HEK293T (cell line): ENCODE results near the gene VWA1.
A peak's percentile ranks its signal among the peaks of the same experiment; 100 is the strongest.

ENCODE experiments used
- CTCF ChIA-PET: fragments of 350-600 bp; formaldehyde crosslinking; extraction: SDS; loops from one replicate; lab custom pipeline; 2021; ENCODE audit warnings: antibody characterized with exemption, inconsistent platforms; lab: Yijun Ruan, JAX
- POLR2A ChIA-PET: fragments of 350-600 bp; formaldehyde crosslinking; extraction: SDS; loops from one replicate; lab custom pipeline; 2020; ENCODE audit warnings: antibody characterized with exemption, inconsistent platforms; lab: Yijun Ruan, JAX
- DNase-seq: peaks from one replicate; pipeline ENCODE4 v3.0.0; 2012; ENCODE audit warnings: mixed read lengths; ENCODE audit errors: extremely low spot score
- ARNT ChIP-seq: fragments of 450-650 bp; IDR thresholded peaks from 2 replicates; pipeline ENCODE4 v1.6.1; 2017; ENCODE audit warnings: mild to moderate bottlenecking
- BHLHE40 ChIP-seq: fragments of 450-650 bp; IDR thresholded peaks from 2 replicates; pipeline ENCODE4 v1.6.1; 2016; ENCODE audit warnings: mild to moderate bottlenecking, moderate library complexity, borderline replicate concordance
- CTBP1 ChIP-seq: fragments of 450-650 bp; IDR thresholded peaks from 2 replicates; pipeline ENCODE4 v1.6.1; 2016; ENCODE audit warnings: borderline replicate concordance
- ELF4 ChIP-seq: fragments of 450-650 bp; IDR thresholded peaks from 2 replicates; pipeline ENCODE4 v1.6.1; 2017; ENCODE audit warnings: antibody characterized with exemption
- FOXA1 ChIP-seq: fragments of 450-650 bp; IDR thresholded peaks from 2 replicates; pipeline ENCODE4 v1.6.1; 2016; ENCODE audit warnings: mild to moderate bottlenecking
- FOXK2 ChIP-seq: fragments of 450-650 bp; IDR thresholded peaks from 2 replicates; pipeline ENCODE4 v1.6.1; 2016; ENCODE audit warnings: mild to moderate bottlenecking
- FOXM1 ChIP-seq: fragments of 450-650 bp; IDR thresholded peaks from 2 replicates; pipeline ENCODE4 v1.6.1; 2017; ENCODE audit warnings: mild to moderate bottlenecking, borderline replicate concordance
- HDGF ChIP-seq: fragments of 450-650 bp; IDR thresholded peaks from 2 replicates; pipeline ENCODE4 v1.6.1; 2017; ENCODE audit warnings: antibody characterized with exemption, borderline replicate concordance
- L3MBTL2 ChIP-seq: fragments of 450-650 bp; conservative IDR thresholded peaks from 2 replicates; pipeline ENCODE4 v1.6.1; 2016; ENCODE audit warnings: mild to moderate bottlenecking
- LEF1 ChIP-seq: fragments of 450-650 bp; IDR thresholded peaks from 2 replicates; pipeline ENCODE4 v1.6.1; 2017; ENCODE audit warnings: mild to moderate bottlenecking, borderline replicate concordance
- NFRKB ChIP-seq: fragments of 450-650 bp; IDR thresholded peaks from 2 replicates; pipeline ENCODE4 v1.6.1; 2016; ENCODE audit warnings: mild to moderate bottlenecking, moderate library complexity
- PKNOX1 ChIP-seq: fragments of 450-650 bp; IDR thresholded peaks from 2 replicates; pipeline ENCODE4 v1.6.1; 2016
- SP1 ChIP-seq: fragments of 450-650 bp; IDR thresholded peaks from 2 replicates; pipeline ENCODE4 v1.6.1; 2017
- SUZ12 ChIP-seq: fragments of 450-650 bp; IDR thresholded peaks from 2 replicates; pipeline ENCODE4 v1.6.1; 2016; ENCODE audit warnings: mild to moderate bottlenecking
- TARDBP ChIP-seq: fragments of 450-650 bp; IDR thresholded peaks from 2 replicates; pipeline ENCODE4 v1.6.1; 2016
- ZNF384 ChIP-seq: fragments of 450-650 bp; IDR thresholded peaks from 2 replicates; pipeline ENCODE4 v1.6.1; 2016

Gene VWA1

GRCh38 chr1:1420654-1421141 lies 14.8 kb upstream of the VWA1 start:
- no peak for TF ChIP-seq FOXK2
- TF ChIP-seq ARNT = no peak
- no peak for TF ChIP-seq L3MBTL2
- no peak for TF ChIP-seq FOXM1
- TF ChIP-seq PKNOX1 = no peak
- no peak for TF ChIP-seq NFRKB
- TF ChIP-seq TARDBP = no peak
- TF ChIP-seq BHLHE40 = no peak
- no peak for TF ChIP-seq ZNF384

DNA sequence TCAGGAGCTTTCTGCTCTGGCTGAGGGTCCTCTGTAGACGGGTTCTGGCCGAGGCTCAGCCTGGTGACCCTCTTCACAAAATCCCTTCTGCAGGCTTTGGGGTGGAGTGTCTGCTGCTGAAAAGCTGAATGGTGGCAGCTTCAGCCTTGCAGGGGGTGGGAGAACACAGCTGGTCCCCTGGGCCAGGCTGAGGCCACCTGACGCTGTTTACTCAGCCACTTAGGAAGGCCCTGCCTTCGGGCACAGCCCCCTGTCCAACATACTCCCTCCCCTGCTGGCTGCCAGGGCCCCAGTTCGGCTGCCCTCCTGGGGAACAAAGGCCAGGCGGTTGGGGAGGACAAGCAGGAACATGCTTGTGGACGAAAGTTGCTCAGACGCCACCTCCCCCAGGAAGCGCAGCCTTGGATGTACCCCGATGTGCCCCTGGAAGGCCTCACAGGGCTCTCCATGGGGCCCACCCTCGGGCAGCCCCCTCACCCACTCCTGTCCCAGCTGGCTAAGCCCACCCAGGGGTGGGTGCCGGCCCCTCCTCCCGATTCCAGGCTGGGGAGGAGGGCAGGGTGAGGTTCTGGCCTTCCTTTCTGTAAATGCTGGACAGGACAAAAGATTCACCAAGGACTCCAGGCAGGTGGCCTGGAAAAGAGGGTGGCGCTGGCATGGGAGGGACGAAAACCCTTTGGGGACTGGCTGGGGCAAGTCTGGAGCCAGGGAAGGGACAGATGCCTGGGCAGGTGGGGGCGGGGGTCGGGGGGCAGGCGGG lies 14.2 kb upstream of the VWA1 start, which contains the start of gene ANKRD65:
TSS of gene ANKRD65 (minus strand) at position 130 of the 760 bp plus-strand sequence. CDS start 271 bp downstream, outside the sequence.
- ChIA-PET POLR2A (interaction anchor here (1.1 kb wide), 2 partner anchors 14 to 22 kb away, joined by 3 to 5 read pairs; partner anchors contain the start of gene CCNL2), CTCF (no interaction called here)
- TF ChIP-seq FOXA1 = no peak
- TF ChIP-seq SP1 = no peak
- TF ChIP-seq HDGF = no peak
- DNase-seq = no peak

More at GRCh38 chr1:1420654-1421141, 14.8 kb upstream of the VWA1 start:
- ChIA-PET POLR2A (interaction anchor here (1.1 kb wide), 1 partner anchor 13 kb away, joined by 5 read pairs; no protein-coding TSS in a partner anchor), CTCF (no interaction called here)
- no peak for DNase-seq

DNA sequence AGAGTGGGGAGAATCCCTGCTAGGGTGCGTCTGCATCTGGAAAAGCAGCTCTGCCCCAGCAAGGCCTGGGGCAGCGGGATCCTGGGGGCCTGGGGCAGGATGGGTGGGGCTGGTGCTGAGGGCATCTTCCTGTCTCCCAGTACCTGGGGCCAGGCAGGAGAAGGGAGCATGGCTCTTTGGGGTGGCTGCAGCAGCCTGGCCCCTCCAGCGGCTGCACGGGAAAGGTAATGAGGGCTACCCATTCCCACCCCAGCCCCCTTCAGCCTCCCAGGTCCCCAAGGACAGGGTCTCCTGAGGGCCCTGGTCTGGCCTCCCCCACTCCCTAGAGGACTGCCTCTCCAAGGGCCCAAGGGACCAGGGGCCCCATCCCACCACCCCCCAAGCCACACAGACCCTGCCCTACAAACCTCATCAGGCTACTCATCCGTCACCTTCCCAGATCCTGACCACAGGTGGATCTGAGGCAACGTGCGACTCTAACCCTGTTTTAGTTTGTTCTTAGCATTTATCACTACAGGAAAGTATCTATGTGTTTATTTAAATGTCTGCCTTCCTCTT lies 13.5 kb upstream of the VWA1 start:
- POLR2A ChIA-PET = interaction anchor here (1.1 kb wide), 1 partner anchor 23 kb away, joined by 3 read pairs; the partner anchor contains the start of gene CCNL2
- DNase-seq = no peak
- TF ChIP-seq PKNOX1 = no peak
- TF ChIP-seq TARDBP = no peak
- TF ChIP-seq HDGF = no peak
- TF ChIP-seq CTBP1 = no peak
- TF ChIP-seq FOXA1 = no peak
- no peak for TF ChIP-seq NFRKB
- TF ChIP-seq BHLHE40 = no peak
- TF ChIP-seq SUZ12 = no peak
- TF ChIP-seq ARNT = no peak
- TF ChIP-seq L3MBTL2 = no peak
- TF ChIP-seq LEF1 = no peak
- no peak for TF ChIP-seq SP1
- no peak for TF ChIP-seq FOXK2
- no peak for TF ChIP-seq ELF4
- no peak for TF ChIP-seq ZNF384
- no peak for TF ChIP-seq FOXM1
- CTCF ChIA-PET = no interaction called here

GRCh38 chr1:1422465-1423244 lies 12.8 kb upstream of the VWA1 start:
- ChIA-PET POLR2A (interaction anchor here (1.1 kb wide), 1 partner anchor 23 kb away, joined by 3 read pairs; the partner anchor contains the start of gene CCNL2), CTCF (no interaction called here)
- no peak for DNase-seq

DNA sequence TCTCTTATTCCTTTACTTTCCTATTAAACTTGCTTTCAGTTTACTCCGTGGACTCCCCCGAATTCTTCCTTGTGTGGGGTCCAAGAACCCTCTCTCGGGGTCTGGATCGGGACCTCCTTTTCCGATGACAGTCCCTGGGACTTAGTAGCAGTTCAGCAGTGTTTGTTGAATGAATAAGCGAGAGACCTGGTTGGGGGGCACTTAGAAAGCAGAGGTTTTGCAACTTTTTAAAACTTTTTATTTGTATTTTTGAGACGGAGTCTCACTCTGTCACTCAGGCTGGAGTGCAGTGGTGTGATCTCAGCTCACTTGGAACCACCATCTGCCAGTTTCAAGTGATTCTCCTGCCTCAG lies 12.3 kb upstream of the VWA1 start:
- ChIA-PET POLR2A (no interaction called here), CTCF (no interaction called here)
- TF ChIP-seq TARDBP = no peak
- no peak for TF ChIP-seq SP1
- no peak for TF ChIP-seq FOXM1
- no peak for DNase-seq

More at GRCh38 chr1:1422465-1423244, 12.8 kb upstream of the VWA1 start:
- TF ChIP-seq SP1 (no peak), PKNOX1 (no peak), TARDBP (no peak), HDGF (no peak), NFRKB (no peak), FOXA1 (no peak)

GRCh38 chr1:1424707-1425106 lies 10.8 kb upstream of the VWA1 start:
- ChIA-PET POLR2A (interaction anchor here (1.0 to 1.3 kb wide), 3 partner anchors 13 to 17 kb away, joined by 3 to 7 read pairs (median 3); no protein-coding TSS in a partner anchor), CTCF (no interaction called here)
- no peak for DNase-seq
- TF ChIP-seq PKNOX1 = peak; percentile 37; the same call in 1 of the 2 replicates
- no peak for TF ChIP-seq LEF1
